ENCODE results near the gene CDC42BPG.

Gene CDC42BPG

DNA sequence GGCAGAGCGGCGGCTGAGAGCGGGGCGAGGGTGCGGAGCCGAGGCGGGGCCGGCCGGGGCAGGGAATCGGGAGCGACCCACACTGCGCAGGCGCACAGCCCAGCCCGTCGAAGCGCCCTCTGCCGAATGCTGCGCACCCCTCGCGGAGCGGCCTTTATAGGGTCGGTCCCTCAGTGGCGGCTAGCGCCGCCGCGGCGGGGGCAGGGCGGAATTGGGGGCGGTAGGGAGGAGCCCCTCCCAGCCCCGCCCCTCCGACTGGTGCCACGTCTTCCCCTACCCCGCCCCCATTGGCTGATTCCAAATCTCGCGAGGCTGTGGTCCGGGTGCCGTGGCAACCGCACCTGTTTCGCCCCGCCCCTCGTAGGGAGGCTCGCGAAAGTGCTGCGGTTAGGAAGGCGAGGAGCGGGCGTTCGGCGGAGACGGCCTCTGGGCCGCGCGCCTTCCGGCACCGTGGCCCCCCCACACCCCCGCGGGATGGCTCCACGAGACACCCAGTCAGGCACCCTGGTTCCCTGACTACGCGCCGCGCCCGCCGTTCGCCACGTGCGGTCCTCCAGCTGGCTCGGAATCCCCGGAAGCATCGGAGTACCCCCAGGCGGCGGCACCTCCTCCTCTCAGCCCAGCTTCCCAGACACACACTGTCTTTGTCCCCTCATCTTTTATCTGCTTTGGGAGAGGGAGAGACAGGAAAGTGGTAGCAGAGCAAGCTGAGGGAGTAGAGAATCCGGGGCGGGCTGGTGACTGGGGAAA is 34.2 kb upstream of the CDC42BPG start, which contains the start of gene EHD1:
Gene EHD1, minus strand, starts transcription at position 128 of the 750 bp plus-strand sequence. CDS start 157 bp downstream, outside the sequence.
- DNase-seq (ENCODE audit: low spot score) = peak; percentile 99

DNA sequence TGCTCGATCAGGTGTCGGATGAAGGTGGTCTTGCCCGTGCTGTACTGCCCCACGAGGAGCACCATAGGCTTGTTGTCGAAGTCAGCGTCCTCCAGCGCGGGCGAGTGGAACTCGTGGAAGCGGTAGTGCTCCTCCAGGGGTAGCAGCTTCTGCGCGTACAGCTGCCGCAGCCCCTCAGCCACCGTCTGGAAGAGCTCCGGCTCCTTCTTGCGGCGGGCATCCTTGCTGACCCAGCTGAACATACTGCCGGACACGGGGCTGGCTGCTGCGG is 33.7 kb upstream of the CDC42BPG start:
- no peak for DNase-seq (ENCODE audit: low spot score)

DNA sequence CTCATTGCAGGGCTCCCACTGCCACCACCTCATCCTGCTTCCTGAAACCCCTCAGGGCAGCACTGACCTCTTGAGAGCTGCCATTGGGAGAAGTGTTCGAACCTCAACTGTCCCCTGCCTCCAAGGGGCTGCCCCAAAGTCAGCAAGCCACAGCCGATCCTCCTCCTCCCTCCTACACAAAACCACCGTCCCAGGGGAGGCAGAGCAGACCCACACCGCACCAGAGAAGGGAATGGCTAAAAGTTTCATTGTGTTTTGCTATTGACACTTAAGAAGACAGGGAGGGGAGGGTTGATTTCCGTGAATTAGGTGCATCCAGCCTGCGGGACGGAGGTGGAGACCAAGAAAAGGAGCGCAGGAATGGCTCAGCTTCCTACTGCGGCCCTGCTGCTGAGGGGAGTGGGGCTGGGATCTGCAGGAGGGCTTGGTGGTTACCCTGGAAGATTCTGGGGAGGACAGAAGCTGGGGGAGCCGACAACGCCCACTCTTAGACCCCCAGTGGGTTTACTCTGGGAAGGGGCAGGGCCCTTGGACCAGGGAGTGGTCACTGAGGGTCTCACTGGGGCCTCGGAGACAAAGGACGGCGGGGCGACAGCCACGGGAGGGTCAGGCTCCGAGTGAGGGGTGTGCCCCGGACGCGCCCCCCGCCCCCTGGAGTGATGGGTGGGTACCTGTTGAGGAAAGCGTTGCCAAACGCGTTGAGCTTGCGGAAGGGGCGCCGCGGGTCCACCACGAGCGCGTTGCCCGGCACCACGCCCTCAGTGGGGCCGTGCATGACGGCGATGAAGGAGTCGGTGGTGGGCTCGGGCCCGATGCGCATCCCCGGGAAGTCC is 33.2 kb upstream of the CDC42BPG start:
- no peak for DNase-seq (ENCODE audit: low spot score)

DNA sequence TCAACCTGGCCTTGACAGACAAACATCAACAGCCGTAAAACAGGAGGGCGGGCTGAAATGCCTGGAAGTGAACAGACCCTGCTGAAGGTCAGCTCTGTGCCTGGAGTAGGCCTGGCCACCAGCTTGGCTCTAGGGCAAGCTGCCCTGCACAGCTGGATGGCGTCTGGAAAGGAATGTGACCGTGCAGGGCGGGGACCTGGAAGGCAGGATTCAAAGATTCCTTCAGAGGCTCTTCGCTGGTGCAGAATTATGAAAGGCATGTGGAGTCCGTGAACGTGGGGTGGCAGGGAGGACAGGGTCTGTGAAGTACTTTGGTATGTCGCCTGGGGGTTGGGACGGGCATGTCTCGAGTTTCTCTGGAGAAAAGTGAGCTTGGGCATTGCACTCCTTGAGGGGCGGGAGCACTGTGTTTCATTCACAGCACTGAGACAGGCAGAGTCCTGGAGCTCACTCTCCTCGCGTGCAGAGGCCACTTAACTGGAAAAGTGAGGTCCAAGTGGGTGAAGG is 32.4 kb upstream of the CDC42BPG start:
- DNase-seq (ENCODE audit: low spot score) = peak; percentile 75

DNA sequence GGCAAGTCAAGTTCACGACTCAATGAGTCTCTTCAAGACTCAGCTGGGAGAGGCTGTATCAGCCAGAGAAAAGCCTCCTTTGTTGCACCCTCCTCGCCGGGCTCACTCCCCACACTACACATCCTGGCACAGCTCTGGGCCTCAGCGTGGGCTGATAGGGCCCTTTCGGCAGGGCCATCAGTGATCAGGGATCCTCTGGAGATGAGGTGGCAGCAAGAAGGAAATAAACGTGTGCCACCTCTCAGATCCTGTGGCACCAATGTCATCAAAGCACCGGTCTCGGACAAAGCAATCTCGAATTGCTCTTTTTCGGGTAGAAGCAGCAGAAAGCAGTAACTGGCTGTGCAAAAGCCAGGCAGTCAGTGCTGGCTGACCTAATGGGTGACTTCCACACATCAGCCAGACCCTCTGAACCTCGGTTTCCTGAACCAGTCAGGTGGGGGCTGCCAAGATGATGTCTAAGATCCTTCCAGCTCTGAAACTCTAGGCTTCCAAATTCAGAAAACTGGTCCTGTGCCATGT is 31.8 kb upstream of the CDC42BPG start:
- no peak for DNase-seq (ENCODE audit: low spot score)

DNA sequence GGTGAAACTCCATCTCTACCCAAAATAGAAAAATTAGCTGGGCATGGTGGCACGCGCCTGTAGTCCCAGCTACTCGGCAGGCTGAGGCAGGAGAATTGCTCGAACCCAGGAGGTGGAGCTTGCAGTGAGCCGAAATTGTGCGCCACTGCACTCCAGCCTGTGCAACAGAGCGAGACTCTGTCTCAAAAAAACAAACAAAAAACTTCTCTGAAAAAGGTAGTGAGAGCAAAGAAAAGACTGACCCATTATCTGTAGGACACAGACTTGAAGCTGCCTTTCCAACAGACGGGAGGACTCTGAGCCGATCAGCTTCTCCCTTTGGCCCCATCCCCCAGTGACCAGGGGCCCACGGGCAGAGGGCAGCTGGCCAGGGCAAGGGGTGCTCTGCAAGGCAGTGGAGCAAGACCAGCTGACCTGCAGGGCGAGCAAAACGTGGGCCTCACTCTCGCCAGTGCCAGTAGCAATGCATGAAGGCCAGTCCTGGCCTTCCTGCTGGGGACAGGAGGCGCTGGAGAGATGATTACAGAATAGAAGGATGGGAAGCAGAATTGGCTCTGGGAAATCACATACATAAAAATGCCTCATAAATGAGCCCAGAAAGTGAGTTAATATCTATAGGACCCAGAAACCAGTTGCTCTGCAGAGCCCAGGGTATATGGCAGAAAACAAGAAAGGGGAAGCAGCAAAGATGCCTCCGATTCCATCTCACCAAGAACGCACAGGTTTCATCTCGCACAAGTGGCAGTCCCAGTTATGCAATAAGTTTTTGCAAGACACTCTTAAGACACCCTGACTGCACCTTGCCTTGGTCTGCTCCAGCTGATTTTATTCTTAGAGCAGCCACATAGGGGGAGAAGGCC is 31.1 kb upstream of the CDC42BPG start:
- DNase-seq (ENCODE audit: low spot score) = no peak

DNA sequence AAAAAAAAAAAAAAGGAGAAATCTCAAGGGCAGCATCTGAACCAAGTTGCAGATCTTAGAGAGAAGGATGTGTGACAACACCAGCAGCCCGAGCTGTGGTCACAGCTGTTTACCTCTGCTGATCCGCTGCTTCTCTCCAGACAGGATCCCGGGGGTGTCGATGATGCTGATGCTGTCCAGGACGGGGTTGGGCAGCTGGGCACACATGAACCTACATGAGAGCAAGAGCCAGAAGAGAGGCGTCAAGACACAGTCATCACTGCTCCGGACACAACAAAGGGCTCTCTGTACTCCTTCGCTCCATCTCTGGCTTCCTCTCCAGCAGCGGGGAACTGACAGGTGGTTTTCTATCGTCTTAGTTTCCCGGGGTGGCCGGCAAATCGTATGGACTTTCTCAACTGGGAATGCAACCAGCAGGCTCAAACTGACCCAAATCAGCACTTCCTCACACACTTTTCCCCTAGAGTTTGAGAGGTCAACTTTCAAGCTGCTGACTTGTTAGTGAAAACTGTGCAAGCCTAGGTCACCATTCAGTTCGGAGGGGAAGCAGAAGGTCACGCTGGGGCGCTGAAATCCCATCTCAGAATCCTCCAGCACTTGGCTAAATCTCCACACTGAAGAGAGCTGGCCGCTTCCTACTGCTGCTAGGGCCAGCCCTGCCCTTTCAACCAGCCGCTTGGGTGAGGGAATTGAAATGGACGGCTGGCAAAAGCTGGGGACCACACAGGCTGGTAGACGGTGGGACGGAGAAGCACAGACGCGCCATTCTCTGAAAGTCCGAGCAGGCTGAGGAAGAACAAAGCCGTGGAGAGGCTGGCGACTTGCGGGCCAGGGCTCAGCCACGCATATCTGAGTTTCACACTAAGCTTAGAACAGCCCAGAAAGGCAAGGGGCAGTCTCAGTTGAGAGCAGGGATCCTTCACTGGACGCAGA is 30.1 kb upstream of the CDC42BPG start:
- no peak for DNase-seq (ENCODE audit: low spot score)

DNA sequence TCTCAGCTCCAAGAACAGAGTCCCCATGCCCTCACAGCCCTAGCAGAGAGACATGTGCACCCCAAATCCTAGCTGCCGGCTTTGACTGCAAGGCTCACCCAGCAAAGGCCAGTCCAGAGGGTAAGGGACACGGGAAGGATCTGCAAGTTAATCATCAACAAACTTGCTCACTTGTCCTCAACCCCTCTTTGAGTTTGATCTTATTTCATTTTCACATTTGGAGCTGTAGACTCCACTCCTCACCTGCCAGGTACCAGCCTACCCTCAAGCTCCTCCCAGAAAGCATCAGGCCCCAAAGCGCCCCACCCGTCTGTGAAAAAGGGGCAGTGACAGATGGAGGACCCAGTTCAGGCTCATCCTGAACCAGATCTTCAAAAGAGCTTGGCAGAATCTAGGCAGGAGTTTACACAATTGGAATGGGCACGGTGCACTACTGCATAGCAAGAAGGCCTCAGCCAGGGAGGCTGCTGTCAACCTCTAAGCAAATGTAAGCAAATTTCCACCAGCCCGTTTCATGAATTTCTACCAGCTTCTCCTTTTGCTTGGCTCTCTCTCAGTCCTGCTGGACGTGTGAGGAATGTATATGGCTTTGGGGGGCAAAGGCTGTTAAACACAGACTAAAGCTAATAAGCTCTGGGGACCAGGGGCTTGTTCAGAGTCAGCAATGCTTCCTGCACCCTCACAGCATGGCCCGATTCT is 28.5 kb upstream of the CDC42BPG start:
- no peak for DNase-seq (ENCODE audit: low spot score)

DNA sequence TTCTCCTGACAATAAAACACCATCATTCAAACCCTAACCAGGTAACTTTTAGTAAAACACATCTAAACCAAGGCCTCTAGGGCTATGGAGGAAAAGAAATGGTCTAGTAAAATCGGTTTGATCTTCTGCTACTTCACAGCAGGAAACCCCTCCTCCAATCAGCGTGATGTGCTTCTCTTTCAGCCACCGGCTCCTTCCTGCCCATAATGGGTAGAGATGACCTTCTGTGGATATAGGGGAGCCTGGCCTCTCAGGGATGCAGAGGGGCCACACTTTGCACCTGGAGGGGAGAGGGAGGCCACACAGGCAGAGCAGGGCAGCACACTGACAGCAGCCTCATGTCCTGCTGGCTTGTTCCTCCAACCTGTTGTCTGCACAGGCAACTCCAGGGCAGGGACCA is 27.0 kb upstream of the CDC42BPG start:
- no peak for DNase-seq (ENCODE audit: low spot score)

DNA sequence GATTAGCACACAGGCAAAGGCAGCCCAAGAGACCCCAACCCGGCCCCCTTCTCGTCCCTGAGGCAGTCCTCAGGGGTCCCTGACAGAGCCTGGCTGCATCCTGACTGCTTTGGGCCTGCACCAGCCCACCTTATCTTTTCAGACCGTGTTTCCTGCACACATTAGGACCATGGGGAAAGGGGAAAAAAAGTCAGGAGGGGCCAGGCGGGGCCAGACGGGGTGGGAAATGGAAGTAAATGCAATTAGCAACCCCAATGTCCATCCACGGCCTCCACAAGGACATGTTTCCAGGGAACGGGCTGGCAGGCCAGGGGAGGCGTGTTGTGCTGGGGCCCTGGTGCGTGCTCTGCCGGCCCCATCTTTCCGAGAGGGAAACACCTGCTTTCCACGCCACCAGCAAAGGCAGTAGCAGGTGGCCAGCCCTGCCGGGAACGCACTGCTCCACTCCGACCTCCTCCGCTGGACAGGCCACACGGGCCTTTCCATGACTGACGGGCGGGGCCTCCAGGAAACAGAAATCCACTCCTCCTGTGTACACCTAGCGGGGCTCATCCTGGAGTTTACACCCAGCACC is 26.5 kb upstream of the CDC42BPG start:
- DNase-seq (ENCODE audit: low spot score) = no peak

DNA sequence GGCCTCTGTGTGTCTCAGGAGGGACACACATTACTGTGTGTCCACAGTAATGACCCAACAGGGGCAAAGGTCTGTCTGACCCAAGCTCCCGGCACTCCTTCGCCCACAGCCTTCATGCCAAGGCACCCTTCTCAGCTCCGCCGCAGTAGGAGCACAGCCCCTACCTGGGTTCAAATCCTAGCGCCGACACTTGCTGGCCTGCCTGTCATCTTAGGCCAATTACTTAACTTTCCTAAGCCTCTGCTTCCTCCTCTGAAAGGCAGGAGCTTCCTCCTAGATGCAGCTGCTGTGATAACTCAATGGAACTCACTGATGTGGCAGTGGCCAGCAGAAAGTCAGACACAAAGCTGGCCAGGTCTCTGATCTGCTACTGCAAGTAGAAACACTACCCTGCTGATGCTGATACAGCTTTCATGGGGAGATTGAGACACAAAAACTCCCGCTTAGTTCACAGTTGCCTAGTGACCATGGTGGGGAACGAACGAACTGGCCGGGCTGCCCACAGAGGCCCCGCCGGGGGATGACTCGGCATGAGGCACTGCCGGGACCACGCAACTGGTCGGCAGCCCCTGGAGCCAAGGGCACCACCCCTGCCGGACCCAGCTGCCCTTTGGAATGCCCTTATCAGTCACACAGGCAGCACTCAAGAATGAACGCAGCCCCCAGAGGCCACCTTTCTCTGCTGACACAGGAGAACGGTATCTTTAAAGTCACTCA is 25.9 kb upstream of the CDC42BPG start:
- peak; percentile 82 for DNase-seq (ENCODE audit: low spot score)

DNA sequence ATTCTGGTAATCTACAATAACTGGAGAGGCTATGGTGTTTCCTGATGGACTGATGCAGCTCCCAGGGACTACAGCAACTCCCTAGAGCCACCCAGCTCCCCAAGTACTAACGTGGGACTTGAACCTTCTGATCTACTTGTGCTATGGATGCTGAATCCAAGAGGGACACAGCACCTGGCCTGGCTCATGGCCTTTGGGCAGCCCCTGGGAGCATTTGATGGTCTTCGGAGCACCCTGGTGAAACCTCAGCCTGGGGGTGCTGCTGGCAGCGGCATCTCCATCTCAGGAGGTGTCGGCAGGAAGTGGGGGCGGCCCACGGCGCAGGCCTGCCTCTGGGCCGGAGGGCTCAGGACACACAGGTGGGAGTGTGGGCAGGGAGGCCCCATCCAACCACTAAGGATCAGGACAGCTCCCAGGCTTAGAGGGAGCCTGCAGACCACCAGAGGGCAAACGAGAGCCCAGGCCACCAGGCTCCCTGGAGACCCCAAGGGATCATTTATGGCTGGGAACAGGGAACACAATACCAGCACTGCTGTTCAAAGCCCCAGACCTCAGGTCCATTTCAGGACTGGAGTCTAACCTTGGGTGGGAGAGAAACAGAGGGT is 25.2 kb upstream of the CDC42BPG start:
- DNase-seq (ENCODE audit: low spot score) = no peak

DNA sequence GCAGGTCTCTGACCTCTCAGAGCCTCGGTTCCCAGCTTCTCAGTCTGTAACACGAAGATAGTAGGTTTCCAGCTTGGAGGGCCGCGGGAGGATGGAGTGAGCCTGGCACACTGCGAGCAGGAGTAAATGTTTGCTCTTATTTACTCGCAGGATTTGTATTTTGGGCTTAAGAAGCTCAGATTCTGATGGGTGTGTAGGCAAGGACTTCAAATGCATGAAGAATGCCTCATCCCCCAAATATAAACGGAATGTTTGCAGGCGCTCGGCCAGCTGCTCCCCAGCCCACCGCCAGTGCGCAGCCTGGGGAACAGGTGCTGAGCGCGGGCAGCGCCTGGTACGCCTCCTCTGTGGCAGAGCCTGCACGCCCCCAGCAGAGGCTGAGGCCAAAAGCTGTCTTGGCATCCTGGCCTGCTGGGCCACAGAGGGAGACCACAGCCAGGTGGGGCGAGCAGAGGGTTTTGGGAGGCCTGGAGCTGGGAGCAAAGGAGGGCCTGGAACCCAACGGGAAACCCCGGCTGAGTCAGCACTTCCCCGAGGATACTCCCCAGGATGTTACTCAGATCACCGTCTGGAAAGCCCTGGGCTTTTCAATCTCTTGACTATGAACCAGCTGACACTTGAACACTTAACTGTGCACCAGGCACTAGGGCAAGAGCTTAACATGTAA is 24.6 kb upstream of the CDC42BPG start:
- DNase-seq (ENCODE audit: low spot score) = peak; percentile 70

DNA sequence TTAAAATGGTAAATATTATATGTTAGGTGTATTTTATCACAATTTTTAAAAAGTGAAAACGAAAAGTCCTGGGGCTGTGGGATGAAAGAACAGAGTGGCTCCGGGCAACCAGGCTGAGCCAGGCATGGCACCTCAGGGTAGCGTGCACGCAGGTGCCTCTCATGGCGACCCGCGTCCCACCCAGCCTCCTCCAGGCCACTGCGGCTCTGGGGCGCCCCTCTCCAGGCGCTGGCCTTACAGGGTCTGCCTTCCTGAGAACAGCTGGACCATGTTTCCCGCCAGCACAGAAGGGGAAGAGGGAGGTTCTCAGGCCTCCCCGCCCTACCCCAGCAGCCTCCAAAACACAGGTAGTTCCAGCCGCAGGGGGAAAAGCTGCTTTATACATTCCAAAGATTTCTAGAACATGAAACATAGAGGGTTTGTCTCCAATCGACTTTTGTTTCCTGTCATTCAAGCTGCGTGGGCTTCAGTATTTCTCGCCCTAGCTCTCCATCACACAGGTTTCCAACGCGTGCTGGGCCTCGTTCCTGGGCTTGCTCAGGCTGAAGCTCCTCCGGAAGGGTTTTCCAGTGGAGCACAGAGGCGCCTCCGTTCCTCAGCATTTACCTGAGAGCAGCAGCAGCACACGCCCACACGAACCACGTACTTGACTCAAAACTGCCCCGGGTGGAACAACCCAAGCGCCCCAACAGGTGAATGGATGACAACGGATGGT is 23.5 kb upstream of the CDC42BPG start:
- no peak for DNase-seq (ENCODE audit: low spot score)

DNA sequence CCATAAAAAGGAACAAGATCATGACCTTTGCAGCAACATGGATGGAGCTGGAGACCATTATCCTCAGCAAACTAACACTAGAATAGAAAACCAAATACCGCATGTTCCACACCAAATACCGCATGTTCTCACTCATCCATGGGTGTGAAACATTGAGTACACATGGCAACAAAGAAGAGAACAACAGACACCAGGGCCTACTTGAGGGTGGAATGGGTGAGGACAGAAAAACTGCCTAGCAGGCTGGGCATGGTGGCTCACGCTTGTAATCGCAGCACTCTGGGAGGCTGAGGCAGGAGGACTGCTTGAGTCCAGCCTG is 21.7 kb upstream of the CDC42BPG start:
- DNase-seq (ENCODE audit: low spot score) = no peak

DNA sequence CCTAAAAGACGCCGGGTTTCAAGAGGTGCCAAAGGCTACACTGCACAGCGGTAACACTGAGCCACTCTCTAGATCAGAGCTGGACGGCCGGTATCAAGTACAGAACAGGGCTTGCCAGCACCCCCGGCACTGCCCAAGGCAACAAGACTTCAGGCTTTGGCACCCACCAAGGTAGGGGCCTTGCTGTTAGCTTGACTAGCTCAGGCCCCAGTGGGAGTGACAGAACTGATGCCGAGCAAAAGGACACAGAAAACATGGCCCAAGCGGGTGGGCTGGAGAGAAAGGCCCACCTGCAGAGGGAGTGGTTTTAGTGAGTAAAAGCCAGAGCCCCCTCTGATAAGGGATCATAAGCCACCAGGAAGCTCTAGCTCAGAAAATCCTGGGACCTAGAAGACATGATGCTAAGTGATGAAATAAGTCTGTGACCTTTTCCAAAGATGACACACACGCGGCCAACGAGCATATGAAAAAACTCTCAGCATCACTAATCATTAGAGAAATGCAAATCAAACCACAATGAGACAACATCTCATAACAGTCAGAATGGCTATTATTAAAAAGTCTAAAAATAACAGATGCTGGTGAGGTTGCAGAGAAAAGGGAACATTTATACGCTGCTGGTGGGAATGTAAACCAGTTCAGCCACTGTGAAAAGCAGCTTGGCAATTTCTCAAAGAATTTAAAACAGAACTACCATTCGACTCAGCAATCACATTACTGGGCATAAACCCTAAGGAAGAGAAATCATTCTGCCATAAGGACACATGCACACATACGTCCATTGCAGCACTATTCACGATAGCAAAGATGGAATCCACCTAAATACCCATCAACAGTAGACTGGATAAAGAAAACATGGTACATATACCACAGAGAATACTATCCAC is 21.1 kb upstream of the CDC42BPG start:
- DNase-seq (ENCODE audit: low spot score) = no peak
